ENCODE data around the gene ENC1. TPM values are rescaled to one million over a fixed set of nuclear protein-coding genes. Genes with fewer than 3 reads are reported as not detected.
"Not testable (repeated sequence)": the region's sequence is repeated elsewhere in the genome, so short reads cannot be mapped to it uniquely, and the experiment has no call there.

ENC1 gene
- 27.9 TPM for polyA plus RNA-seq (2013, experiment 1 of 2)
- polyA plus RNA-seq (2013, experiment 2 of 2) = 33.0 TPM

- Histone ChIP-seq H3K4me1 (ENCODE audit: insufficient read depth, low read length) (peaks cover 7% of the 10 kb centered on the region; the same call in 1 of the 2 replicates), H3K36me3 (ENCODE audit: insufficient read depth, low read length) (peaks cover 25% of the 10 kb centered on the region; the same call in 1 of the 2 replicates), H3K27ac (ENCODE audit: low read depth, low read length) (peak within 1 kb of the TSS; percentile 68), H3K9me3 (ENCODE audit: insufficient read depth, low read depth, low read length) (no peaks in the 10 kb centered on the region), H3K27me3 (ENCODE audit: insufficient read depth, low read length) (peaks cover 34% of the 10 kb centered on the region), H3K4me3 (ENCODE audit: low read length) (peak within 1 kb of the TSS; percentile 93), H3K9ac (ENCODE audit: low read depth, low read length) (peak within 1 kb of the TSS; percentile 85)
- under 1% methylated on average over 59 of the region's 59 CpGs for WGBS
These were observed at the start of gene ENC1 for GRCh38 chr5:74640450-74640953. TSS of gene ENC1 (minus strand) at chr5:74640728. CDS start at chr5:74636485, 4,243 bp downstream.

GRCh38 chr5:74686962-74687751, 46.6 kb upstream of the ENC1 start:
- no peak overlapping the region for H3K27ac ChIP-seq (ENCODE audit: low read depth, low read length)
- H3K9ac ChIP-seq (ENCODE audit: low read depth, low read length) = no peak overlapping the region
- WGBS = 94% methylated on average over 5 of the region's 5 CpGs
- H3K4me1 ChIP-seq (ENCODE audit: insufficient read depth, low read length) = 0 out of 2 replicates have a peak, but pooled peaks cover 3% of the 10 kb centered on the region
- H3K9me3 ChIP-seq (ENCODE audit: insufficient read depth, low read depth, low read length) = no peaks in the 10 kb centered on the region
- H3K4me3 ChIP-seq (ENCODE audit: low read length) = no peak overlapping the region; the same call in 1 of the 2 replicates
- H3K27me3 ChIP-seq (ENCODE audit: insufficient read depth, low read length) = no peaks in the 10 kb centered on the region
- peaks cover 30% of the 10 kb centered on the region for H3K36me3 ChIP-seq (ENCODE audit: insufficient read depth, low read length)

- Histone ChIP-seq H3K27ac (ENCODE audit: low read depth, low read length) (no peak overlapping the region), H3K9me3 (ENCODE audit: insufficient read depth, low read depth, low read length) (no peaks in the 10 kb centered on the region), H3K36me3 (ENCODE audit: insufficient read depth, low read length) (peaks cover 21% of the 10 kb centered on the region), H3K27me3 (ENCODE audit: insufficient read depth, low read length) (no peaks in the 10 kb centered on the region), H3K4me1 (ENCODE audit: insufficient read depth, low read length) (0 out of 2 replicates have a peak, but pooled peaks cover 3% of the 10 kb centered on the region), H3K4me3 (ENCODE audit: low read length) (peak overlapping the region; percentile 77), H3K9ac (ENCODE audit: low read depth, low read length) (peak overlapping the region; percentile 86; the same call in 1 of the 2 replicates)
- WGBS = 61% methylated on average over 10 of the region's 10 CpGs
These were observed 45.6 kb upstream of the ENC1 start for GRCh38 chr5:74685979-74686631.

GRCh38 chr5:74684900-74685851, 44.6 kb upstream of the ENC1 start, which contains the start of gene HEXB:
TSS of gene HEXB (plus strand) at chr5:74685233. CDS start at chr5:74685261, 28 bp downstream.
- Histone ChIP-seq H3K27ac (ENCODE audit: low read depth, low read length) (peak within 1 kb of the TSS; percentile 63; the same call in 1 of the 2 replicates), H3K4me3 (ENCODE audit: low read length) (peak within 1 kb of the TSS; percentile 77), H3K36me3 (ENCODE audit: insufficient read depth, low read length) (peaks cover 13% of the 10 kb centered on the region), H3K9me3 (ENCODE audit: insufficient read depth, low read depth, low read length) (no peaks in the 10 kb centered on the region), H3K27me3 (ENCODE audit: insufficient read depth, low read length) (no peaks in the 10 kb centered on the region), H3K9ac (ENCODE audit: low read depth, low read length) (peak within 1 kb of the TSS; percentile 86), H3K4me1 (ENCODE audit: insufficient read depth, low read length) (0 out of 2 replicates have a peak, but pooled peaks cover 3% of the 10 kb centered on the region)
- 6% methylated on average over 78 of the region's 78 CpGs for WGBS

- Histone ChIP-seq H3K9ac (ENCODE audit: low read depth, low read length) (no peak overlapping the region), H3K9me3 (ENCODE audit: insufficient read depth, low read depth, low read length) (no peaks in the 10 kb centered on the region), H3K27ac (ENCODE audit: low read depth, low read length) (no peak overlapping the region), H3K4me1 (ENCODE audit: insufficient read depth, low read length) (peaks cover 3% of the 10 kb centered on the region; the same call in 1 of the 2 replicates), H3K4me3 (ENCODE audit: low read length) (no peak overlapping the region), H3K27me3 (ENCODE audit: insufficient read depth, low read length) (no peaks in the 10 kb centered on the region), H3K36me3 (ENCODE audit: insufficient read depth, low read length) (no peaks in the 10 kb centered on the region)
- WGBS = 75% methylated on average over 3 of the region's 4 CpGs
These were observed 39.4 kb upstream of the ENC1 start for GRCh38 chr5:74679966-74680365.

- H3K9ac ChIP-seq (ENCODE audit: low read depth, low read length); H3K4me3 ChIP-seq (ENCODE audit: low read length); H3K27ac ChIP-seq (ENCODE audit: low read depth, low read length); H3K4me1 ChIP-seq (ENCODE audit: insufficient read depth, low read length); H3K36me3 ChIP-seq (ENCODE audit: insufficient read depth, low read length); H3K27me3 ChIP-seq (ENCODE audit: insufficient read depth, low read length); H3K9me3 ChIP-seq (ENCODE audit: insufficient read depth, low read depth, low read length): not testable (repeated sequence)
- 96% methylated on average over 3 of the region's 3 CpGs for WGBS
These were observed 38.8 kb upstream of the ENC1 start for GRCh38 chr5:74679300-74679699.

- not testable (repeated sequence) for H3K27ac ChIP-seq (ENCODE audit: low read depth, low read length); H3K9ac ChIP-seq (ENCODE audit: low read depth, low read length); H3K4me3 ChIP-seq (ENCODE audit: low read length); H3K4me1 ChIP-seq (ENCODE audit: insufficient read depth, low read length); H3K36me3 ChIP-seq (ENCODE audit: insufficient read depth, low read length); H3K9me3 ChIP-seq (ENCODE audit: insufficient read depth, low read depth, low read length); H3K27me3 ChIP-seq (ENCODE audit: insufficient read depth, low read length)
- 93% methylated on average over 2 of the region's 3 CpGs for WGBS
These were observed 37.6 kb upstream of the ENC1 start for GRCh38 chr5:74678123-74678522.

- H3K9ac ChIP-seq (ENCODE audit: low read depth, low read length); H3K36me3 ChIP-seq (ENCODE audit: insufficient read depth, low read length); H3K27ac ChIP-seq (ENCODE audit: low read depth, low read length); H3K4me3 ChIP-seq (ENCODE audit: low read length); H3K4me1 ChIP-seq (ENCODE audit: insufficient read depth, low read length); H3K9me3 ChIP-seq (ENCODE audit: insufficient read depth, low read depth, low read length); H3K27me3 ChIP-seq (ENCODE audit: insufficient read depth, low read length): not testable (repeated sequence)
- WGBS = 95% methylated on average over 4 of the region's 6 CpGs
These were observed 35.9 kb upstream of the ENC1 start for GRCh38 chr5:74676466-74676865.

- 0 out of 2 replicates have a peak, but pooled peaks cover 8% of the 10 kb centered on the region for H3K9me3 ChIP-seq (ENCODE audit: insufficient read depth, low read depth, low read length)
- no peak overlapping the region for H3K9ac ChIP-seq (ENCODE audit: low read depth, low read length)
- H3K4me3 ChIP-seq (ENCODE audit: low read length) = no peak overlapping the region
- no peaks in the 10 kb centered on the region for H3K27me3 ChIP-seq (ENCODE audit: insufficient read depth, low read length)
- H3K4me1 ChIP-seq (ENCODE audit: insufficient read depth, low read length) = no peaks in the 10 kb centered on the region
- H3K36me3 ChIP-seq (ENCODE audit: insufficient read depth, low read length) = no peaks in the 10 kb centered on the region
- 81% methylated on average over 6 of the region's 6 CpGs for WGBS
- no peak overlapping the region for H3K27ac ChIP-seq (ENCODE audit: low read depth, low read length)
These were observed 32.7 kb upstream of the ENC1 start for GRCh38 chr5:74673011-74673790.
